ENCODE measurements around the gene KRT3.

The KRT3 gene

GRCh38 chr12:52813885-52814709 is 18.2 kb upstream of the KRT3 start, which contains the start of gene KRT4:
KRT4 (minus strand) TSS chr12:52814116; CDS start chr12:52814058, 58 bp downstream.
- no peak for DNase-seq (ENCODE audit: low read depth, low spot score)

- DNase-seq (ENCODE audit: low read depth, low spot score), result no peak
These were observed 17.4 kb upstream of the KRT3 start for GRCh38 chr12:52813203-52813819.

- DNase-seq (ENCODE audit: low read depth, low spot score), result no peak
These were observed 16.8 kb upstream of the KRT3 start for GRCh38 chr12:52812749-52813148.

GRCh38 chr12:52812073-52812400 is 16.1 kb upstream of the KRT3 start:
- no peak for DNase-seq (ENCODE audit: low read depth, low spot score)

GRCh38 chr12:52811191-52812072 is 15.5 kb upstream of the KRT3 start:
- no peak for DNase-seq (ENCODE audit: low read depth, low spot score)

- no peak for DNase-seq (ENCODE audit: low read depth, low spot score)
These were observed 14.6 kb upstream of the KRT3 start for GRCh38 chr12:52810554-52810953.

GRCh38 chr12:52809166-52809565 is 13.2 kb upstream of the KRT3 start:
- DNase-seq (ENCODE audit: low read depth, low spot score), result no peak

- DNase-seq (ENCODE audit: low read depth, low spot score), result no peak
These were observed 12.8 kb upstream of the KRT3 start for GRCh38 chr12:52808573-52809160.

GRCh38 chr12:52807544-52808470 is 11.9 kb upstream of the KRT3 start:
- DNase-seq (ENCODE audit: low read depth, low spot score), result no peak

- DNase-seq (ENCODE audit: low read depth, low spot score), result no peak
These were observed 11.1 kb upstream of the KRT3 start for GRCh38 chr12:52806821-52807543.

GRCh38 chr12:52806169-52806811 is 10.4 kb upstream of the KRT3 start:
- DNase-seq (ENCODE audit: low read depth, low spot score), result no peak

GRCh38 chr12:52805739-52806138 is 9.8 kb upstream of the KRT3 start:
- DNase-seq (ENCODE audit: low read depth, low spot score), result no peak

GRCh38 chr12:52805000-52805399 is 9.1 kb upstream of the KRT3 start:
- no peak for DNase-seq (ENCODE audit: low read depth, low spot score)

GRCh38 chr12:52802442-52802841 is 6.5 kb upstream of the KRT3 start:
- no peak for DNase-seq (ENCODE audit: low read depth, low spot score)

GRCh38 chr12:52801773-52802172 is 5.9 kb upstream of the KRT3 start:
- no peak for DNase-seq (ENCODE audit: low read depth, low spot score)

GRCh38 chr12:52800259-52800917 is 4.5 kb upstream of the KRT3 start:
- no peak for DNase-seq (ENCODE audit: low read depth, low spot score)

- DNase-seq (ENCODE audit: low read depth, low spot score), result no peak
These were observed 3.7 kb upstream of the KRT3 start for GRCh38 chr12:52799505-52800211.
